ENCODE measurements around the gene F2RL1. TPM values are rescaled to one million over a fixed set of nuclear protein-coding genes. Genes with fewer than 3 reads are reported as not detected.
"Not testable (repeated sequence)": the region's sequence is repeated elsewhere in the genome, so short reads cannot be mapped to it uniquely, and the experiment has no call there.

Gene F2RL1
- total RNA-seq, 1 experiment from 2014 or later: 23.0 TPM

DNA sequence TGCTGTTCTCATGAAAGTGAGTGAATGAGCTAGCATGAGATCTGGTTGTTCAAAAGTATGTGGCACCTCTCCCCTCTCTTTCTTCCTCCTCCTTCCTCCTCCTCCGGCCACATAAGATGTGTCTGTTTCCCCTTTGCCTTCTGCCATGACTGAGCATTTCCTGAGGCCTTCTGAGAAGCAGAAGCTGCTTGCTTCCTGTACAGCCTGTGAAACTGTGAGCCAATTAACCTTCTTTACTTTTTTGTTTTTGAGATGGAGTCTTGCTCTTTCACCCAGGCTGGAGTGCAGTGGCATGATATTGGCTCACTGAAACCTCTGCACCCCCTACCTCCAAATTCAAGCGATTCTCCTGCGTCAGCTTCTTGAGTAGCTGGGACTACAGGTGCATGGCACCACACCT, 37.1 kb downstream of the F2RL1 start:
- H3K9me3 ChIP-seq (ENCODE audit: control insufficient read depth, low read depth, low read length): peaks cover 9% of the 10 kb centered on the region
- no peak overlapping the region for H2BK5ac ChIP-seq (ENCODE audit: insufficient read length, low read length)
- WGBS (ENCODE audit: extremely low coverage, insufficient read length, low lambda C conversion rate): no CpG with 5 or more reads among the region's 3 CpGs
- no peak overlapping the region for H4K8ac ChIP-seq (replicated peaks; ENCODE audit: insufficient read length, low read depth, low read length)
- TF ChIP-seq, protein P1, sequence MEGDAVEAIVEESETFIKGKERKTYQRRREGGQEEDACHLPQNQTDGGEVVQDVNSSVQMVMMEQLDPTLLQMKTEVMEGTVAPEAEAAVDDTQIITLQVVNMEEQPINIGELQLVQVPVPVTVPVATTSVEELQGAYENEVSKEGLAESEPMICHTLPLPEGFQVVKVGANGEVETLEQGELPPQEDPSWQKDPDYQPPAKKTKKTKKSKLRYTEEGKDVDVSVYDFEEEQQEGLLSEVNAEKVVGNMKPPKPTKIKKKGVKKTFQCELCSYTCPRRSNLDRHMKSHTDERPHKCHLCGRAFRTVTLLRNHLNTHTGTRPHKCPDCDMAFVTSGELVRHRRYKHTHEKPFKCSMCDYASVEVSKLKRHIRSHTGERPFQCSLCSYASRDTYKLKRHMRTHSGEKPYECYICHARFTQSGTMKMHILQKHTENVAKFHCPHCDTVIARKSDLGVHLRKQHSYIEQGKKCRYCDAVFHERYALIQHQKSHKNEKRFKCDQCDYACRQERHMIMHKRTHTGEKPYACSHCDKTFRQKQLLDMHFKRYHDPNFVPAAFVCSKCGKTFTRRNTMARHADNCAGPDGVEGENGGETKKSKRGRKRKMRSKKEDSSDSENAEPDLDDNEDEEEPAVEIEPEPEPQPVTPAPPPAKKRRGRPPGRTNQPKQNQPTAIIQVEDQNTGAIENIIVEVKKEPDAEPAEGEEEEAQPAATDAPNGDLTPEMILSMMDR (conservative IDR thresholded peaks at IDR 0.05): no peak
- H3K79me2 ChIP-seq (ENCODE audit: insufficient read depth, low read length): no peaks in the 10 kb centered on the region
- Mint-ChIP-seq H3K9me3 (peaks cover 20 to 29% of the 10 kb centered on the region in 2 experiments), H3K4me1 (peaks cover 5 to 14% of the 10 kb centered on the region in 2 experiments), H3K27me3 (ENCODE audit: low read depth) (no peaks in the 10 kb centered on the region), H3K36me3 (ENCODE audit: insufficient read depth in 1 of 3, low read depth in 3 of 3) (peaks cover 13 to 23% (median 21%) of the 10 kb centered on the region in 3 experiments), H3K27ac (no peak overlapping the region), H3K4me3 (no peak overlapping the region)
- no peaks in the 10 kb centered on the region for H3K27me3 ChIP-seq (ENCODE audit: insufficient read depth, low read length)
- no peak overlapping the region for H3K4me2 ChIP-seq (ENCODE audit: insufficient read depth, insufficient read length, low read length)
- H3K4me1 ChIP-seq (ENCODE audit: insufficient read depth, low read length): no peaks in the 10 kb centered on the region
- no peak overlapping the region for H2AK5ac ChIP-seq (ENCODE audit: insufficient read length, low read length)
- H4K5ac ChIP-seq (ENCODE audit: insufficient read length, low read depth, low read length): no peak overlapping the region
- no peak overlapping the region for H3K23ac ChIP-seq (ENCODE audit: insufficient read length, low read depth, low read length)
- no peak for DNase-seq
- no peak overlapping the region for H3K18ac ChIP-seq (ENCODE audit: insufficient read length, low read depth, low read length)
- H2BK15ac ChIP-seq (ENCODE audit: low read depth, low read length): no peak overlapping the region
- H3K14ac ChIP-seq (ENCODE audit: insufficient read depth, low read length): no peak overlapping the region
- no peak overlapping the region for H3K9ac ChIP-seq (ENCODE audit: extremely low read depth, insufficient read length, low read length)
- no peak overlapping the region for H3K27ac ChIP-seq (ENCODE audit: insufficient read length, low read depth, low read length)
- no peak overlapping the region for H2BK12ac ChIP-seq (ENCODE audit: insufficient read length, low read depth, low read length)
- H4K91ac ChIP-seq (ENCODE audit: insufficient read length, low read depth, low read length): no peak overlapping the region
- no peak overlapping the region for H3K4ac ChIP-seq (ENCODE audit: low read depth, low read length)
- no peak overlapping the region for H3K56ac ChIP-seq (ENCODE audit: insufficient read length, low read depth, low read length)
- no peaks in the 10 kb centered on the region for H3K23me2 ChIP-seq (ENCODE audit: insufficient read length, low read depth, low read length, poor library complexity, severe bottlenecking)
- H3T11ph ChIP-seq (ENCODE audit: low read length): no peak overlapping the region
- no peaks in the 10 kb centered on the region for H3K79me1 ChIP-seq (ENCODE audit: insufficient read depth, low read depth, low read length, poor library complexity, severe bottlenecking)
- no peak overlapping the region for H2BK20ac ChIP-seq (ENCODE audit: low read depth, low read length, poor library complexity, severe bottlenecking)
- H4K20me1 ChIP-seq (ENCODE audit: control insufficient read depth, insufficient read depth, insufficient read length): no peaks in the 10 kb centered on the region
- H2BK120ac ChIP-seq (ENCODE audit: low read depth, low read length, poor library complexity, severe bottlenecking): no peak overlapping the region
- H2AFZ ChIP-seq (ENCODE audit: low read length): no peak overlapping the region

DNA sequence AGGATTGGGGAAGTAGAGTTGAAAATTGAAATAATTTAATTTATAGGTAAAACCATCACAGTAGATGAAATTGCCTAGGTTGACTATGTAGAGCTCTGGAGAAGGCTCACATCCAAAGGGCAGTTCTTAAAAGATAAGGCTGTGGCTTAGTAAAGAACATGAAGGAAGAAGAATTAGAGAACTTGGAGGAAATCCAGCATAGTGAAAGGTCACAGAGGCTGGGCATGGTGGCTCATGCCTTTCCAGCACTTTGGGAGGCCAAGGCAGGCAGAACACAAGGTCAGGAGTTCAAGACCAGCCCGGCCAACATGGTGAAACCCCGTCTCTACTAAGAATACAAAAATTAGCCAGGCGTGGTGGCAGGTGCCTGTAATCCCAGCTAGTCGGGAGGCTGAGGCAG, 38.0 kb downstream of the F2RL1 start:
- not testable (repeated sequence) for H3K56ac ChIP-seq (ENCODE audit: insufficient read length, low read depth, low read length); H2BK5ac ChIP-seq (ENCODE audit: insufficient read length, low read length); H3K4ac ChIP-seq (ENCODE audit: low read depth, low read length); DNase-seq; H4K5ac ChIP-seq (ENCODE audit: insufficient read length, low read depth, low read length); H2BK120ac ChIP-seq (ENCODE audit: low read depth, low read length, poor library complexity, severe bottlenecking); H3K9ac ChIP-seq (ENCODE audit: extremely low read depth, insufficient read length, low read length); H3K27me3 Mint-ChIP-seq (ENCODE audit: low read depth); H4K8ac ChIP-seq (replicated peaks; ENCODE audit: insufficient read length, low read depth, low read length); H3K79me2 ChIP-seq (ENCODE audit: insufficient read depth, low read length); H3K4me2 ChIP-seq (ENCODE audit: insufficient read depth, insufficient read length, low read length); H3K27me3 ChIP-seq (ENCODE audit: insufficient read depth, low read length); H3K18ac ChIP-seq (ENCODE audit: insufficient read length, low read depth, low read length); H4K20me1 ChIP-seq (ENCODE audit: control insufficient read depth, insufficient read depth, insufficient read length); H3K4me1 ChIP-seq (ENCODE audit: insufficient read depth, low read length); H3K9me3 ChIP-seq (ENCODE audit: control insufficient read depth, low read depth, low read length); H2BK12ac ChIP-seq (ENCODE audit: insufficient read length, low read depth, low read length); H2AK5ac ChIP-seq (ENCODE audit: insufficient read length, low read length); H3K23ac ChIP-seq (ENCODE audit: insufficient read length, low read depth, low read length); H3T11ph ChIP-seq (ENCODE audit: low read length); H3K27ac ChIP-seq (ENCODE audit: insufficient read length, low read depth, low read length); H3K79me1 ChIP-seq (ENCODE audit: insufficient read depth, low read depth, low read length, poor library complexity, severe bottlenecking); H2BK15ac ChIP-seq (ENCODE audit: low read depth, low read length); H3K23me2 ChIP-seq (ENCODE audit: insufficient read length, low read depth, low read length, poor library complexity, severe bottlenecking); H3K4me3 Mint-ChIP-seq; H2BK20ac ChIP-seq (ENCODE audit: low read depth, low read length, poor library complexity, severe bottlenecking); H3K14ac ChIP-seq (ENCODE audit: insufficient read depth, low read length); H3K27ac Mint-ChIP-seq; H2AFZ ChIP-seq (ENCODE audit: low read length); H4K91ac ChIP-seq (ENCODE audit: insufficient read length, low read depth, low read length)
- Mint-ChIP-seq H3K9me3 (peaks cover 20 to 29% of the 10 kb centered on the region in 2 experiments), H3K4me1 (peaks cover 11 to 17% of the 10 kb centered on the region in 2 experiments), H3K36me3 (ENCODE audit: insufficient read depth in 1 of 3, low read depth in 3 of 3) (peaks cover 13 to 23% (median 21%) of the 10 kb centered on the region in 3 experiments)
- no CpG with 5 or more reads among the region's 4 CpGs for WGBS (ENCODE audit: extremely low coverage, insufficient read length, low lambda C conversion rate)
